Right ventricle myocardium superior (tissue), 1 donor: ENCODE results near the gene RPS14. TPM values are rescaled to one million over a fixed set of nuclear protein-coding genes. Genes with fewer than 3 reads are reported as not detected.

Experiments
- ATAC-seq: fragments of 200-7000 bp; cut with Tn5 transposase; one replicate; pipeline ENCODE4 v1.9.1; 2020; ENCODE audit warnings: mild to moderate bottlenecking; ENCODE audit not compliant: poor library complexity
- DNase-seq: peaks from one replicate; pipeline ENCODE4 v3.0.0-alpha.2; 2020
- intact Hi-C: fragments of 100-400 bp; cut with DNase I; formaldehyde crosslinking; loops from one replicate; pipeline ENCODE4 v1.11.2; 2022
- total RNA-seq: library from RNA; stranded (reverse); fragmentation: NEBNext Ultra II Directional; extraction: Animal tissue kit (Norgen Biotek cat#: 25700); gene quantifications from one replicate; pipeline ENCODE4 v1.2.1, GENCODE V29; 2021
- donor health status: DM: no; HTN: yes; CAD: no; lungs with severe emphysema.

The RPS14 gene
- total RNA-seq, 1 donor from 2014 or later: 1,133 TPM

DNA sequence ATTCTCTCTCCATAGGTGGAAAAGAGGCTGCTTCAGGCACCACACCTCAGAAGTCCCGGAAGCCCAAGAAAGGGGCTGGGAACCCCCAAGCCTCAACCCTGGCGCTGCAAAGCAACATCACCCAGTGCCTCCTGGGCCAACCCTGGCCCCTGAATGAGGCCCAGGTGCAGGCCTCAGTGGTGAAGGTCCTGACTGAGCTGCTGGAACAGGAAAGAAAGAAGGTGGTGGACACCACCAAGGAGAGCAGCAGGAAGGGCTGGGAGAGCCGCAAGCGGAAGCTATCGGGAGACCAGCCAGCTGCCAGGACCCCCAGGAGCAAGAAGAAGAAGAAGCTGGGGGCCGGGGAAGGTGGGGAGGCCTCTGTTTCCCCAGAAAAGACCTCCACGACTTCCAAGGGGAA is 53.3 kb downstream of the RPS14 start:
- intact Hi-C loops: no loop called here

DNA sequence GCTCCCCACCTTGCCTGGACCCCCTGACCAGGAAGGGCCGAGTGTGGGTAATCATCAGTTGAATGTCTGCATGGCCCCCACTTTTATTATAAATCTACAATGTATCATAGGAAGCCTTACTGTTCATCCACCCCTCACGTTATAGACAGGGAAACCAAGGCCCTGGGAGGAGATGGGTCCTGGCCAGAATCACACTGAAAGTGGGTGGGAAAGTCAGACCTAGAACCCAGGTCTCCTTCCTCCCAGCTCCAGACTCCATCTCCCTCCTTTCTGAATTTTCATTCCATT is 53.9 kb downstream of the RPS14 start:
- ATAC-seq (no peak), DNase-seq (no peak)
- intact Hi-C loops: no loop called here

More for the DNA sequence above, 53.3 kb downstream of the RPS14 start:
- DNase-seq (no peak), ATAC-seq (no peak)

DNA sequence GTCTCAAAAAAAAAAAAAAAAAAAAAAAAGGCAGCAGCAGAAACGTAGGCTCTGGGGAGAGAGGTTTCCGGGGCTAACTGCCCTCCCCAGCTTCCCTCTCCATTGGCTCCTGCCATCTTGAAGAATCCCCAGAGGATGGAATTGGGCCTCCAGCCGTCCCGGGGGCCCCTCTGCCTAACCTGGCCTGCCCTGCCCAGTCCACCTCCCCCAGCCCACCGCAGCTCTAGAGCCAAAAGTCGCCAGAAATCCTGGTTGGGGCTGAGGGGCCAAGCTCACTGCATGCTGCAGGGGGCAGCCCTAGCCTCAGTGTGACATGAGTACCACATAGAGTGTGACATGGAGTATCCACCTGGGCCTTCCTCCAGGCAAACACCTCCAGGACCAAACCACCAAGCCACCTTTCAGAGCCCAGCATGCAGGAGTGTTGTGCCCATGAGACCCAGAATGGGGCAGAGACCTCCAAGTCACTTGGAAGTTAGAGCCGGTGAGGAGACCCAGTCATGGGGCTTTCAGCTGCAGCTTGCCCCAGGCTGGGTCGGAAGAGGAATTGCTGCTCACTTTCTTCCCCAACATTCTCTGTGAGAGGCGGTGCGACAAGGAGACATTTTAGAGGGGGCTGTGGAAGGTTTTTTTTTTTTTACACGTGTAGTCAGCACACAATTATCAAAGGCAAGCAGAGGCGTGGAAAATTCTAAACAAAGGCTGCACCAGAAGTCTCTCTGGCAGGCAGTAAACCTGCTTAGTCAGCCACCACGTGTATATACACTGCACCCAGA is 54.4 kb downstream of the RPS14 start:
- intact Hi-C loops: no loop called here
- DNase-seq (no peak), ATAC-seq (no peak)

DNA sequence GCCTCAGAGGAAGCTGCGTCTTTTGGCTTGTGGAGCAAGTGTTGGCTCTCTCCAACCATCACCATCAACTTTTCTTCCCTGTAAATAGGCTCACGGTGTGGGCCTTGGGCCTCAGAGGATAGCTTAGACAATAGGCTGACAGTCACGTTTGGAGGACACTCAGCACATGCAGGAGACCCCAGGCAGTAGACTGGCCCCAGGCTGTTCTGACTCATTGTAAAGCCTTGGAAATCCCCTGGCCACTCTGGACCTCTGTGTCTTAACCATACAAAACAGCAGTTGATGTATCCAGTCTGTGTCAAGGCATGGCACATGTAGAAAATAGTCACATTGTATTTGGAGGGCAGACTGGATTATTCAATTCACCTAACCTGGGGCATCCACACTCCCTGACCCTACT is 55.4 kb downstream of the RPS14 start:
- no peak for DNase-seq
- no peak for ATAC-seq
- intact Hi-C loops: no loop called here

DNA sequence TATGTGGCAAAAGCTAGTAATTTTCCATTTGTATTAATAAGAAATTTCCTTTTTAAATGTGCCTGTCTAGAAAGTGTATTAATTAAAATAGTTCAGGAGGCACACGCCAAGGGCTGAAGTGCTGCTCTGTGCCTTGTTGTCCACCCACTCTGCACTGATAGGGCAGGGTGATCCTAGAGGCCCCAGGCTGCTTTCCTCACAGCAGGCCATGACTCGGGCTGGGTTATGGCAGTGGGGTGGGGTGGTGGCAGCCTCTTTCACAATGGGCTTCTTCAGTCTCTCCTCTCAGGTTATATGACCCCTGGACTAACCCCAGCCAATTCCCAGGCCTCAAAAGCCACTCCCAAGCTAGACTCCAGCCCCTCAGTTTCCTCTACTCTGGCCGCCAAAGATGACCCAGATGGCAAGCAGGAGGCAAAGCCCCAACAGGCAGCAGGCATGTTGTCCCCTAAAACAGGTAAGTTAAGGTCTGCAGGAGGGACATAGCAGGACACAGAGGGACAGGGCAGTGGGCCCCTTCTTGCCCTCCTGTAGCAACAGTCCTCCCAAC is 56.4 kb downstream of the RPS14 start:
- intact Hi-C loops: no loop called here
- no peak for ATAC-seq
- DNase-seq: no peak

DNA sequence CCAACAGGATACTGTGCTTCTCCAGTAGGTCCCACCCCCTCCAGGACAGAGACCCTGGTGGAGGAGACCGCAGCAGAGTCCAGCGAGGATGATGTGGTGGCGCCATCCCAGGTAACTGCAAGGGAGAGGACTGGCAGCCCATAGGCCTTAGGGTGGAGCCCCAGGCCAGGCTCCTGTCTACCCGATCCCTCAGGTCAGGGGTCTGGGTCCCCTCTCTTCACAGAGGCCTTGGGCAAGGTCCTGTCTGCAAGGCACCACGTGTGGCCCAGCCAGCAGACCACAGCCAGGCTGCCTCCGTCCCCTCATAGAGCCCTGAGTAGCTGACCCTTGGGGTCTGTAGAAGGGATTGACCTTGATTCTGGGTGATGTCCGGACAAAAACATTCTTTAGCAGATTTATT is 56.9 kb downstream of the RPS14 start:
- no peak for ATAC-seq

More for the DNA sequence above, 56.9 kb downstream of the RPS14 start:
- intact Hi-C loops: no loop called here
- no peak for DNase-seq

Other genes starting within 250 kb of the RPS14 start
- gene CAMK2A, start 160.0 kb downstream of the RPS14 start, total RNA-seq: 17.1 TPM
- gene ARSI, start 146.8 kb downstream of the RPS14 start, total RNA-seq: 0.38 TPM
- gene TCOF1, start 92.0 kb downstream of the RPS14 start, total RNA-seq: 17.3 TPM
- gene CD74, start 36.8 kb downstream of the RPS14 start, total RNA-seq: 263 TPM
- gene NDST1, start 58.4 kb upstream of the RPS14 start, total RNA-seq: 50.8 TPM
- 645 TPM for gene SYNPO, start 190.9 kb upstream of the RPS14 start, total RNA-seq
- 4.0 TPM for gene MYOZ3, start 211.5 kb upstream of the RPS14 start, total RNA-seq